HG03108 (cell line): ENCODE results near the gene TAF1B.

ENCODE experiments used
- ATAC-seq: cut with Tn5 transposase; IDR thresholded peaks from one replicate; pipeline ENCODE4 v1.9.1; 2021; ENCODE audit warnings: moderate library complexity; ENCODE audit not compliant: unreplicated experiment

Gene TAF1B

DNA sequence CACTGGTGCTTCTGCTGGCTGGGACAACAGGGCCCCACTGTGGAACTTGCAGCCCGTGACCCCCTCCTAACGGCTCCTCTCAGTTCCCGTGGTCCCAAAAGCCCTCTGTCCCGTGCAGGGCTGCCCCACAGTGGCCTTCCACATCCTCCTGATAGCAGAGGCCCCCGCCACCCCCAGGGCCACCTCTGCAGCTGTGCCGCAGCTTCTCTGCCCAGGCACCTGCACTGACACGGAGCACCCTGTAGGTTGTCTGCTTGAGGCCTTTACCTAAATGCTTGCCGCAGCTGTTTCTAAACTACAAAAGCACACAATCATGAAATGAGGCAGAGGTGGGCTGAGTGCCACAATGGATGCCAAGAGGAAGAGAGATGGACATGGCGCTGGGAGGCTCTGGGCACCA, 94.7 kb downstream of the TAF1B start:
- no peak for ATAC-seq

DNA sequence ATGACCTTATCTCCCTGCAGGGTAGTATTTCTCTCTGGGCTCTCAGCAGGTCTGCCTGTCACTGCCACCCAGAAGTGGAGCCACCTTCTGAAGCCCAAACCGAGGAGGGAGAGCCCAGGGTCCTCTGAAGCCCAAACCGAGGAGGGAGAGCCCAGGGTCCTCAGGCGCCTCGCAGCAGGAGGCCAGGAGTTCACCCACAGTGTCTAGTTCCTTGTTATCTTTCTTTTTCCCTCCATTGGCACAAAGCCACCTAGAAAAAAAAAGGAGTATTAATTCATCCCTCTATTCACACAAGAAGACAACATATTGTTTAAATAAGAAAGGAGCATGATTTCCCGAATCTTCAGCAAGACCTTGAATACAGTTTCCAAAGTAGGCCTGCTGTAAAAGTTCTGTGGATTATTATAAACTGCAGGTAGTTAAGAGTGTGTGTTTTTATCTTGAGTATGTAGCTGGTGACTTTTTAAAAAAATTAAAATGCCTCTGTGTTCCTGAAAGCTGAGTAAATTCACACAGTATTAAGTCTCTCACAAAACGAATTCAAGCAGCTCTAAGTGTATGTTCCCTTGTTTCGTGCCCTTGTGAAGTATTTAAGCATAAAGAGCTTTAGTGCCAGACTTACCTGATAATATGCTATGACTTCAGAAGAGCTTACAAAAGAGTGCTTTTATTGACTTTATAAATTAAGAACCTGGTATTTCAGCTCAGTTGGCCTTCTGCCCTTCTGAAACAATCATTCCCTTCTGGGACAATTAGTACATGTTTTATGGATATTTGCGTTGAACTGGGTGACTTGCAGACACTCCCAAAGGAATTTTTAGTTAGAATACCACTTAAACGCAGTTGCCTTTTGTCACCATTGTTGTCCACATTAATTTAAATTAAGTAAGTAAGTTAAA, 96.6 kb downstream of the TAF1B start:
- ATAC-seq = no peak

DNA sequence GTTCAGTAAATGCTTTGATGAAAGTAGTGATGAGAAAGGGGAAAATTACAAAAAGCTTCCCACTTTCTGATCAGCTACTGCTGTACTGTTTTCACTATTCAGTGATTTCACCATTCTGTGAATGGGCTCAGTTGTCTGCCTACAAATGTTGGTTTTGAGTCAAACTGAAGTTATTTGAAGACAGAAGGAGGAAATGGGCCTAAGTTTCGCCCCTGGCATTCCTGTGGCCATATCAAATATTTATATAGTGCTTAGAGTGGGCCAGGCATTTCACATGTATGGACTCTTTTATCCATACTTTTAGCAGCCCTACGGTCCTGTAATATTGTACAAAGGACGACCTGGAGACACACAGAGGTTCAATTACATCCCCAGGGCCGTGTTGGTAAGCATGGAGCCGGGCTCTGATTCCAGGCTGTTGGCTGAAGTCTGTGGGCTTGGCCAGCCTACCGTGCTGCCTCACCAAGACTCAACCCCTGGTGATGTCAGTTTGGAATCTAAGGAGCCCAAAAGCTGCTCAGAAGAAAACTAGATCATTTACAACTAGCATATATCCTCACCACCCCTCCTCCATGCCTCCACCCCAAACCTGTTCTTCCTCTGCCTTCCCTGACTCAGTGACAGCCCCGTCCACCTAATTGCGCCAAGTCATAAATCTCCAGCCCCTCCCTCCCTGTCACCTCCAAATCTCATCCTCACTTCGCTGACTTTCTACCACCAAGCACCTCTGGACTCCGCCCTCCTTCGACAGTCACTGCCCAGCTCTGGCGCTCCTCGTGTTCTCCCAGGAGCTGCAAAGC, 98.1 kb downstream of the TAF1B start:
- no peak for ATAC-seq

DNA sequence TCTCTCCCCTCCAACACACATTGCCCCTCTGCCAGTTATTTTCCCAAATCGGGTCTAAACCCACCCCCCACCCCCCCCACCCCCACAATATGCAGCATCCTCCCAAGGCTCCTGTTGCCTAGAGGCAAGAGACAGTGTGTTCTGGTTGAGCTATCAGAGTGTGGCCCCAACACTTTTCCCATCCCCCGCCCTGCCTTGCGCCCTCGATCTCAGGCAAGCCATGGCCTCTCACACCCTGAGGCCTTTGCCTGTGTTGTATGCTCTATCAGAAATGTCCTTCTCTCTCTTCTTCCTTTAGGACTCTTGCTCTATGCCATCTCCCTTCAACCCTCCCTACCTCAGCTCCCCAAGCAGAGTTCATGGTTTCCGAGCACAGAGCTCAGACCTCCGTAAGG, 98.7 kb downstream of the TAF1B start:
- ATAC-seq = no peak

DNA sequence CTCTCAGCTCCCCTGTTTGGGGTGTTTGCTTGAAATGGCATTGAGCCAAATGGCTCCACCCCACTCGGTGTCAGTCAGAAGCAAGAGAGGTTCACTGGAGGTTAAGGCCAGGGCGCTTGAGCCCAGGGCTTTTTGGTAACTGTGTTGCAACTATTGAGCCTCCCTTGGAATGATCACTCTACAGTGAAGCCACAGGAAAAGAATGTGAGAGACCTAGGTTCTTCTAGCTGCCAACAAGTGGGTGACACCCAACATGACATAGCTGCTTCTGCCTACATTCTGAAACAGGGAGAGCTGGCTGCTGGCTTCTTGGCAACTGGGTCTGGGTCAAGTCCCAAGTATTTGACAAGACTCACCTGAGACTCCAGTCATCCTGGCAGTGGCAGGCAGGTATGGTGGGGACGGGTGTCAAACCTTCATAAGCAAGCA, 101.1 kb downstream of the TAF1B start:
- no peak for ATAC-seq

DNA sequence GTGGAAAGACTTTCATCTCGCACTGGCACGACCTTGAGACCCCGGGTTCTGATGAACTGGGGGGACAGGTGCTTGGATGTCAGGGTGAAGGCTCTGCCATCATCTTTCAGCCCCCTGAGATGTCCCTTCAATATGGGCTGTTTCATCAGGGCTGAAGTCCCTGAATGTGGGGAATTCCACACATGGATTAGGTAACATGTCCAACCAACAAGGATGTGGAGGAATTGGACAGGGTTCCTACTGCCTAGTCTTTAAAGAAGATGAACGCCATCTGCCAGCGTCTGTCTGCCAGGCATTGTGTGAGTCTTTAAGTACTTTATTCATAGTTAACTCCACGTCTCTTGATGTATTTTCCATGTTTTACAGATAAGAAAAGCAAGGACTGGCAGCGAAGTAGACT, 102.3 kb downstream of the TAF1B start:
- no peak for ATAC-seq

DNA sequence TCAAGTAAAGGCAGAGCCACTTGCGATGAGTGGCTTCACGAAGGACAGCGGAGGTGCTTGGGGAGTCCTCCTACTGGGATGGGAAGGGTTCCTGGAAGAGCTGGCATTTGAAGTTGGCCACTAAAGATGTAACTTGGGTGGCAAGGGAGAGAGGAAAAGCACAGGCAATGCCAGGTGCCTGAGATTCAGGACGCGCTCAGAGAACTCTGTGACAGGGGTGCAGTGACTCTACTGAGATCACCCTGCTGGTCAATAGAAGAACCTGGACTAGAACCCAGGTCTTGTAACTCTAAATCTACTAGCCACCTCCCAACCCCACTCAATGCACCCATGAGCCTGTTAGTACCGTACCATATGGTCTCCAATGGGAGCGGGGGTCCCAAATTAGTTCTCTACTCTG, 102.8 kb downstream of the TAF1B start:
- ATAC-seq = no peak

DNA sequence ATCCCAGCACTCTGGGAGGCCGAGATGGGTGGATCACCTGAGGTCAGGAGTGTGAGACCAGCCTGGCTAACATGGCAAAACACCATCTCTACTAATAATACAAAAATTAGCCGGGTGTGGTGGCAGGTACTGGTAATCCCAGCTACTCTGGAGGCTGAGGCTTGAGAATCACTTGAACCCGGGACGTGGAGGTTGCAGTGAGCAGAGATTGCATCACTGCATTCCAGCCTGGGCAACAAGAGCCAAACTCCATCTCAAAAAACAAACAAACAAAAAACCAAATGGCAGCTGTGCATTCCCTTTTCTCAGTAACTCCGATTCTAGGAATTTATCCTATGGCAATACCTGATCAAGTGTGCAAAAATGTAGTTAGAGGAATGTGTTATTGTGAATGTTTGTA, 103.5 kb downstream of the TAF1B start:
- no peak for ATAC-seq

DNA sequence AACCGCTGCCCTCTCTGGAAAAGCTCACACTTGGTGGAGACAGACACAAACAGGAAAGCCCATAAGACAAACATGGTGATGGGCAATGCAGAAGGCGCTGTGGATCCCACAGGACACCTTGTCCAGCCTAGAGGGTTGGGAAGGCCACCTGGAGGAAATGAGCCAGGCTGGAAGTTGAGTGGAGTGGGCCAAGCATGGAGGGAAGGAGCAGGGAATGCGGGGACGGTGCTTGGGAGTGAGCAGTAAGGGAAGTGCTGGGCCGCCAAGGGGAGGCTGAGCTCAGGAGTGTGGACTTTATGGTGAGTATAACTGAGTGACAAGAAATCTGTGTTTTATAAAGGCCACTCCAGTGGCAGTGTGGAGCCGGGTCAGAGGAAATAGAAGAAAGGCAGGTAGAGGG, 105.4 kb downstream of the TAF1B start:
- no peak for ATAC-seq

DNA sequence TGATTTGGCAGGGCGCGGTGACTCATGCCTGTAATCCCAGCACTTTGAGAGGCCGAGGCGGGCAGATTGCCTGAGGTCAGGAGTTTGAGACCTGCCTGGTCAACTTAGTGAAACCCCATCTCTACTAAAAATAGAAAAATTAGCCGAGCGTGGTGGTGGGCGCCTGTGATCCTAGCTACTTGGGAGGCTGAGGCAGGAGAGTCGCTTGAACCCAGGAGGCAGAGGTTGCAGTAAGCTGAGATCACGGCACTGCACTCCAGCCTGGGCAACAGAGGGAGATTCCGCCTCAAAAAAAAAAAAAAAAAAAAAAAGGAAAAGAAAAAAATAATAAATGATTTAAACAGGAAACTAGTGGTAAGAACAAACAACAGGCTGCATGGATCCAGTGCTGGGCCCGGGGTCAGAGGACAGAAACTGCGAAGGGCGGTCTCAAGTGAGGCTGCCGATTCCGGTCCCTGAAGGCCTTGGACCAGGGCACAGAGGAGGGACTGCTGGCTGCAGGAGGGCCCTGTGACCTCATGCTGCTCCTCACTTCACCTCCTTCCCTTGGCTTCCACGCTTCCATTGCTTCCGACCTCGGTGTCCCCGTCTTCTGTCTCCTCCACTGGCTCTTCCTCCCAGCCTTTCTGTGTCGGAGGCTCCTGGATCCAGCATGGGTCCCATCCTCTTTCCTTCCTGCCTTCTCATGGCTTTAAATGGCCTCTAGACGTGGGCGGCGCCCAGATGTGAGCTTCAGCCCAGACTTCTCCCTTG, 106.1 kb downstream of the TAF1B start:
- no peak for ATAC-seq

DNA sequence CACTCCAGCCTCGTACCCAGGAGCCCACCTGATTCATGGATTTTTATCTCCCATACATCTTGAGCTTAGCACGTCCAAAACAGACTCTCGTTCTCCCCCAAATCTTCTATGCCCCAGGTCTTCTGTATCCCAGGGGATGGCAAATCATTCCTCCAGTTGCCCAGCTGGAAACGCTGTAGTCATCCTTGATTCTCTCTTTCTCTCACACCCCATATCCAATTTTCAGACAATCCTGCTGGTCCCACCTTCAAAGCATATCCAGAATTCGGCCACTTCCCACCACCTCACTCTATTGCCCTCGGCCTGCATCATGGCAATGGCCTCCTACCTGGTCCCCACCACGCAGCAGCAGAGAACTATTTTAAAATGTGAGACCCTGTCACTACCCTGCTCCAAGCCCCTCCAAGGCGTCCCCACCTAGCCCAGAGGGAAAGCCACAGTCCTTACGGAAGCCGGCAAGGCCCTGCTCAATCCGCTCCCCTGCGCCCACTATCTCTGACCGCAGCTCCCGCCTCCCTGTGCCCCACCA, 106.8 kb downstream of the TAF1B start:
- ATAC-seq = no peak

DNA sequence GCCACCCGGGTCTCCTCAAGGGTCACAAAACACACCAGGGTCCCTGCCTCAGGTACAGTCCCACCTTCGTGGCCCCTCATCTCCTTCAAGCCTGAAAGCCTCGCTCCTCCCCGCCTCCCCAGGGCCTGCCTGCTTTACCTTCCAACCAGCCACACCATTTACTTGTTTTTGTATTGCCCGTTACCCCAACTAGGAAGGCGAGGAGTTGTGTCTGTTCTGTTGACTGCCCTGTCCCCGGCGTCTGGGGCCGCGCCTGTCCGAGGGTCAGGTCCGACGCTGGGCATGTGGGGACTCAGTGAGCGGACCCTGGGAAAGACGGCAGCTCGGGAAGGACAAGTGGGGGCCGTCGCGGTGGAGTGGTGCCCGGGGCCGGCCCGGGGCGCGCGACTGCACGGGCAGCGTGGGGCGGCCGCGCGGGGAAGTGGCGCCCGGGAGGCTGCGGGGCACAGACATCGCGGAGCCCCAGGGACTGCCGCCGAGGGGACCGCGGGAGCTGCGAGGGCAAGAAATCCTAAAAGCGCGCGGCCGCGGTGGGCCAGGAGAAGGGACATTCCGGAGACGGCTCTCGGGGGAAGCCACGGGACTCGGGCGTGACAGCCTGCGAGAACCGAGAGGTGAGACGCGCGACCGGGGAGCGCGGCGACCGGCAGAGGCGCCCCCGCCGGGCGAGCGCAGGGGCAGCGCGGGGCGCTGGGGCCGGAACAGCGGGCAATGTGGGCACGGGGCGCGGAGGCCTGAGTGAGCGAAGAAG, 107.4 kb downstream of the TAF1B start:
- ATAC-seq = peak; percentile 27

DNA sequence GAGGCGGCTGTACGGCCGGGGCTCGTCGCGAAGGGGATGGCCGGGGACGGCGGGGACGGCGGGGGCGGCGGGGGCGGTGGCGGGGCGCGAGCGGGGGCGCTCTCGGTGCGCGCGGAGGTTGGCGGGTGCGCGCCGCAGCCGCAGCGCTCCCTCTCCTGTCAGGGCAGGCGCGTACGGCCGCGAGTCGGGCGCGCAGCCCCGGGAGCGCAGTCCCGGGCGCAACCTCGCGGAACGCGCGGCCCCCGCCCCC, 107.9 kb downstream of the TAF1B start:
- no peak for ATAC-seq

DNA sequence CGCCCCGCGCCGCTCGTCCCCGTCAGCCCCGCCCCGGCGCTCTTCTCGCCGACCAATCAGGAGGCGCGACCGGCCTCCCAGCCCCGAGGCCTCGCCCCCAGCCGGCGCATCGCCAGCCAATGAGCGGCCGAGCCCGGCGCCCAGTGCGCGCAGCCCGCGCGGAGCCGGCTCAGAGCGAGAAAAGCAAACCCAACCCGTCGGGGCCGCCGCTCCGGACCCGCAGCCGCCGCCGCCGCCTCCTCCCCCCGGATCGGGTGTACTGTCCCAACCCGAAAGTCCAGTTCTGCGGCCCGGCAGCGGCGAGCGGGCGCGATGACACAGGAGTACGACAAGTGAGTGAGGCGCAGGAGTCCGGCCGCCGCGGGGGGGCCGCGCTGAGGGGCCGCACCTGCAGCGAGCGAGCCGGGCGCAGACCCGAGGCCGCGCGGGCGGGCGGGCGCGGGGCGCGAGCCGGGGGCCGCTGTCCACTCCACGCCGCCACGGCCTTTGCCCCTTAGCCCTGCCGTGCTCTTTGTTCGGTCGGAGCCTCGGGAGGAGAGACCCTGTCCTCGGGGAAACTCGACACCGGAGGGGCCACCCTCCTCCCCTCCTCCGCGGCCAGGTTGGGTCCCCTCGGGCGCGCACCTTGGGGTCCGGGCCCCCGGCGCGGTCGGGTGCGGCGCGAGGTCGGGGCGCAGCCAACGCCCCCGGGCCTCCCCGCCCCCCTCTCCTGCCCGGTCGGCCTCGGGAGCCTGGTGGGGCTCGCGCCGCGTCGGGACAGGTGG, 108.4 kb downstream of the TAF1B start, which contains the start of gene GRHL1:
TSS of gene GRHL1 (plus strand) at position 172 of the 764 bp plus-strand sequence. CDS start at position 313, 141 bp downstream.
- peak; percentile 95 for ATAC-seq

DNA sequence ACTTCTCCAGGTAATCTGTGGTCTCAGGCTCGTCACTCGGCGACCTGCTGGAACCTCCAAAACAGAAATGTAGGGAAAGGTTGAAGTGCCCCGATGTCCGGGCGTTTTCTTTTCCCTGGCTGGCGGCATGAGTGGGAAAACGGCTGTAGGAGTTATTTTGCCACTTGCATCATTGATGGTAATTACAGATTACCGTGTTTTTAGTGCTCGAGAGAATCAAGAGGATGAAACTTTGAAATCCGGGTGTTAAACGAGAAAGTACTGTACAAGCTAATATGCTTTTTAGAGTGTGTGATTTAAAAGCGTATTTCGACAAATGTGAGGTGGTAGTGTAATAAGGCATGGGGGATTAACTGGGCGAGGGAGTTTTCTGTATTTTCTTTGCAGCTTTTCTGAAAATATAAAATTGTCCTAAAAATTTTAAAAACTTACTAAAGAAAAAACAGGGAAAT, 109.0 kb downstream of the TAF1B start:
- ATAC-seq = no peak

DNA sequence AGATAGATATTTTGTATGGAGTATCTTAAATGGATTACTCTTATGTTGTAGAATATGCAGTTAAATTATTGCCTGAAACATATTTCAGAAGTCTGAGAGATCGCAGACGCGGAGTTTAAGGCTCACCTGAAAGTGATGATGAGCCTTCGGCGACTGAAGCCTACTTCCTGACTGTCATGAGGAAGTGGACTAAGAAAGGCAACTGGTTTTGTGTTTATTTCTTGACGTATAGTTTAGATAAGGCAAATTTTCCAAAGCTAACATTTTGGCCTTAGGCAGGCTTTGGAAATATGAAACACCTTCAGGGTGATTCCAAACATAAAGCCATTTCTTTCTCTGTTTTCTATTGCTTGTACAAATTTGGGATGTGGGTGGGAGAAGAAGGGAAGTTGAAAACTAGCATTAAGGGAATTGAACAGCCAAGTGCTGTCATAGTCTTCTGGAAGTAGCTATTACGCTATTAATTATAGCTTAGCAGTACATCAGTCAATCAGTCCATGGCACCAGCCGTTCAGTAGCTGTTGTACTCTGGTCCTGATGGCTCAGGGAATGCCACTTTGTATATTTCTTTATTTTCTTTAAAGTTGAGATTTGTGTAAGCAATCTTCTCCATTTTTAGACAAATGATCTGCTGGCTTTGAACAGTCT, 109.7 kb downstream of the TAF1B start:
- no peak for ATAC-seq

DNA sequence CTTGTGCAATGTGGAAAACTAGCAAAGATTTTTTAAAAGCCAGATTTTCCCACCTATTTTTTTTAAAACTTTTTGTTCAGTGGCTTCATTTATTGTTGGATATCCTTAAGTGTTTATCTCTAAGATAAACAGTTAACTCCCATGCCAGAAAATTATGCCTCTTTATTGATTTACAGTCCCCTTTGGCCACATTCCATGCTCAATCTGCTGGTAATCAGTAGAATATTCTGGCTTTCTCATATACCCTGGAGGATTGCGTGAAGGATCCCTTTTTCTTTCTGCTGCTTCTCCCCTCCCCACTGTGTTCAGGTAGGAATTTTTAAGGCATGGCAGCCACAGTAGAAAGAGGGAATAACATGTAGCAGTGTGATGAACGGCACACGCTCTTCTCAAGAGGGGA, 110.9 kb downstream of the TAF1B start:
- no peak for ATAC-seq

DNA sequence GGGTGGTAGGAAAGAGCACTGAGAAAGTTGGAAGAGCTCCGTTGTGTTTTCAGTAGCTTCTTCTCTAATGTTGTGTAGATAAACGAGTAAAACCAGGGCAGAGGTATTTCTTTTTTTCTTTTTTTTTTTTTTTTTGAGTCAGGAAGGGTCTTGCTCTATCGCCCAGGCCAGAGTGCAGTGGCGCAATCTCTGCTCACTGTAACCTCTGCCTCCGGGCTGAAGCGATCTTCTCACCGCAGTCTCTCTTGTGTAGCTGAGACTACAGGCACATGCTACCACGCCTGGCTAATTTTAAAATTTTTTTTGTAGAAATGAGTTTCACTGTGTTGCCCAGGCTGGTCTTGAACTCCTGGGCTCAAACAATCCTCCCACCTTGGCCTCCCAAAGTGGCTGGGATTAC, 114.8 kb downstream of the TAF1B start:
- no peak for ATAC-seq

DNA sequence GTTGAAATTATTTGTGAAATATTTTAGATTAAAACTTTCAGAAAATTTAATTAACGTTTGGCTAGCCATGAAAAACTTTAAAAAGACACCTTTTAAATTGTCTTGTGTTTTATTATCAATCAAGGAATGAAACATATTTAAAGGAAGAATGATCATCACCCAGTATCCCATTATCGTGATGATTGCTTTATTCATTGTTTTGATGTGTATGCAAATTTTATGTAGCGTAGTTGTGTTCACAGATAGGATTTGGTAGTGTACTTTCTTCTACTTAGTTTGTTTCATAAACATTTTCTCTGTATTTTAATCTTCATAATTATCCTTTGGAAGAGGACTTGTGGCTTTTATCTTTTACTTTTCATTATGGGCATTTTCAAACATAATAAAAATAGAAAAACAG, 116.0 kb downstream of the TAF1B start:
- ATAC-seq = no peak
